ENCODE measurements around the gene FILIP1L.

The FILIP1L gene

GRCh38 chr3:99883138-99883461, 231.2 kb downstream of the FILIP1L start:
- TF ChIP-seq YY1 (IDR thresholded peaks at IDR 0.05; ENCODE audit: low read depth) (no peak), USF1 (IDR thresholded peaks at IDR 0.05) (no peak), FOXM1 (IDR thresholded peaks at IDR 0.05; ENCODE audit: borderline replicate concordance, low read depth) (no peak)

DNA sequence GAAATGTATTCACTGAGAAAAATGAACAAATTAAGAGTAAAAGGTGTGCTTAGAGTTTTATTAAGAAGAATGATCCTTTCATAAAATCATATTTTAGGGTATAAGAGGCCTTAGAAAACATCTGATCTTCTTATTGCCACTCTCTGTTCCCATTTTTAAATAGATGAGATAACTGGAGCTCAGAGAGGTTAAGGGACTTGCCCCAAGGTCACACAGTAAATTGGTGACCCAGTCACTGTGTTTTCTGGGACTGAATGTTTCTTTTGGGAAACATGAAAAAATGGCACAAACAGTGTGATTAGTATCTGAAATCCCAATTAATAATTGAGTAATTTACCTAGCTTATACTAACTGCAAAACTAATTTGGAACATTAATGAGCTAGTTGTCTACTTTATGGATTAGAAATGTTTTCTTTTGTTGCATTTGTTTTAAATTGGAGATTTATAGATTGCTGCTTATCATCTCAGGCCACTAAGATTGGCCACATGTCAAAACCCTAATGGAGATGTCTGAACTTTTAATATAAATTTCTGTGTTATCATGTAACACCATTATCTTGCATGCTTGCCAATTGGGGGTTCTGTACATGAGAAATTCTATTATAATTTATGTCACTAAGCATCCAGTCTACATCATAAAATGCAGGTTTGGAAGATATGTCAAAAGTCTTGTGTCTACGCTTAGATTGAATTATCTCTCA, 231.7 kb downstream of the FILIP1L start:
- TF ChIP-seq CREB1 (IDR thresholded peaks at IDR 0.05; ENCODE audit: low read depth) (no peak), USF1 (IDR thresholded peaks at IDR 0.05) (no peak), REST (IDR thresholded peaks at IDR 0.05; ENCODE audit: low read depth) (no peak), NFIC (IDR thresholded peaks at IDR 0.05) (no peak), FOXM1 (IDR thresholded peaks at IDR 0.05; ENCODE audit: borderline replicate concordance, low read depth) (no peak), TEAD4 (IDR thresholded peaks at IDR 0.05) (no peak), RAD21 (IDR thresholded peaks at IDR 0.05; ENCODE audit: low read depth) (no peak), ZBTB7A (IDR thresholded peaks at IDR 0.05; ENCODE audit: low read depth) (no peak), MAX (IDR thresholded peaks at IDR 0.05) (no peak), TCF12 (IDR thresholded peaks at IDR 0.05; ENCODE audit: low read depth) (no peak)

GRCh38 chr3:99881121-99881524, 233.2 kb downstream of the FILIP1L start:
- TF ChIP-seq EP300 (IDR thresholded peaks at IDR 0.05; ENCODE audit: borderline replicate concordance) (no peak), CREB1 (IDR thresholded peaks at IDR 0.05; ENCODE audit: low read depth) (no peak), CEBPB (IDR thresholded peaks at IDR 0.05) (no peak), FOXM1 (IDR thresholded peaks at IDR 0.05; ENCODE audit: borderline replicate concordance, low read depth) (no peak), REST (IDR thresholded peaks at IDR 0.05; ENCODE audit: low read depth) (no peak), NFIC (IDR thresholded peaks at IDR 0.05) (no peak), TEAD4 (IDR thresholded peaks at IDR 0.05) (no peak), TCF12 (IDR thresholded peaks at IDR 0.05; ENCODE audit: low read depth) (no peak), EGR1 (IDR thresholded peaks at IDR 0.05) (no peak), ZBTB7A (IDR thresholded peaks at IDR 0.05; ENCODE audit: low read depth) (no peak), RAD21 (IDR thresholded peaks at IDR 0.05; ENCODE audit: low read depth) (no peak), YY1 (IDR thresholded peaks at IDR 0.05; ENCODE audit: low read depth) (no peak), TAF1 (IDR thresholded peaks at IDR 0.05; ENCODE audit: low read depth) (no peak)

GRCh38 chr3:99879275-99879674, 235.0 kb downstream of the FILIP1L start:
- TF ChIP-seq REST (IDR thresholded peaks at IDR 0.05; ENCODE audit: low read depth), result no peak
- no peak for TF ChIP-seq TCF12 (IDR thresholded peaks at IDR 0.05; ENCODE audit: low read depth)
- TF ChIP-seq MAX (IDR thresholded peaks at IDR 0.05), result no peak
- no peak for TF ChIP-seq EGR1 (IDR thresholded peaks at IDR 0.05)
- no peak for TF ChIP-seq FOXM1 (IDR thresholded peaks at IDR 0.05; ENCODE audit: borderline replicate concordance, low read depth)
- no peak for TF ChIP-seq CEBPB (IDR thresholded peaks at IDR 0.05)
- no peak for TF ChIP-seq NFIC (IDR thresholded peaks at IDR 0.05)
- TF ChIP-seq TAF1 (IDR thresholded peaks at IDR 0.05; ENCODE audit: low read depth), result no peak
- TF ChIP-seq EP300 (IDR thresholded peaks at IDR 0.05; ENCODE audit: borderline replicate concordance), result no peak
- no peak for TF ChIP-seq ZBTB7A (IDR thresholded peaks at IDR 0.05; ENCODE audit: low read depth)
- no peak for TF ChIP-seq CREB1 (IDR thresholded peaks at IDR 0.05; ENCODE audit: low read depth)
- TF ChIP-seq RAD21 (IDR thresholded peaks at IDR 0.05; ENCODE audit: low read depth), result no peak
- TF ChIP-seq USF1 (IDR thresholded peaks at IDR 0.05), result no peak
- no peak for TF ChIP-seq YY1 (IDR thresholded peaks at IDR 0.05; ENCODE audit: low read depth)
- no peak for TF ChIP-seq TEAD4 (IDR thresholded peaks at IDR 0.05)
